HG03097 (cell line): ENCODE measurements around the gene LPP.

Experiments
- ATAC-seq: cut with Tn5 transposase; IDR thresholded peaks from one replicate; pipeline ENCODE4 v1.9.1; 2021; ENCODE audit not compliant: unreplicated experiment, low FRiP score

The LPP gene

GRCh38 chr3:188559856-188560255 is 405.9 kb downstream of the LPP start:
- ATAC-seq: no peak

- no peak for ATAC-seq
Observed at GRCh38 chr3:188562144-188562543, 408.2 kb downstream of the LPP start.

- ATAC-seq: no peak
Observed at GRCh38 chr3:188567478-188568195, 413.7 kb downstream of the LPP start.

GRCh38 chr3:188568736-188569135 is 414.8 kb downstream of the LPP start:
- ATAC-seq: no peak

GRCh38 chr3:188571531-188572095 is 417.7 kb downstream of the LPP start:
- ATAC-seq: no peak

- ATAC-seq: no peak
Observed at GRCh38 chr3:188573291-188573940, 419.5 kb downstream of the LPP start.

GRCh38 chr3:188573956-188574355 is 420.0 kb downstream of the LPP start:
- no peak for ATAC-seq

- no peak for ATAC-seq
Observed at GRCh38 chr3:188574885-188575284, 420.9 kb downstream of the LPP start.

GRCh38 chr3:188575501-188575900 is 421.5 kb downstream of the LPP start:
- no peak for ATAC-seq

- no peak for ATAC-seq
Observed at GRCh38 chr3:188577539-188577938, 423.6 kb downstream of the LPP start.

- no peak for ATAC-seq
Observed at GRCh38 chr3:188578576-188579363, 424.8 kb downstream of the LPP start.

- no peak for ATAC-seq
Observed at GRCh38 chr3:188580223-188580622, 426.3 kb downstream of the LPP start.

- ATAC-seq: no peak
Observed at GRCh38 chr3:188580659-188581058, 426.7 kb downstream of the LPP start.

GRCh38 chr3:188581365-188581764 is 427.4 kb downstream of the LPP start:
- ATAC-seq: no peak

- ATAC-seq: no peak
Observed at GRCh38 chr3:188581792-188582191, 427.8 kb downstream of the LPP start.

- no peak for ATAC-seq
Observed at GRCh38 chr3:188583341-188584161, 429.6 kb downstream of the LPP start.

GRCh38 chr3:188584162-188584529 is 430.2 kb downstream of the LPP start:
- no peak for ATAC-seq

GRCh38 chr3:188584958-188585689 is 431.2 kb downstream of the LPP start:
- ATAC-seq: no peak

GRCh38 chr3:188589071-188589470 is 435.1 kb downstream of the LPP start:
- ATAC-seq: no peak

GRCh38 chr3:188589771-188590170 is 435.8 kb downstream of the LPP start:
- ATAC-seq: no peak
